Neural cell (in vitro differentiated cells): ENCODE data around the gene CXCL1. TPM values are rescaled to one million over a fixed set of nuclear protein-coding genes. Genes with fewer than 3 reads are reported as not detected.

Source experiments
- H2AFZ ChIP-seq: fragments of 200-600, 300-800 bp; sonication (generic), shearing (Covaris generic); 2 replicates; pipeline ENCODE4 v1.6.0; 2014; ENCODE audit warnings: low read depth, mild to moderate bottlenecking, antibody characterized with exemption, low read length, moderate library complexity
- H3F3A ChIP-seq: fragments of 200-600 bp; shearing (Covaris generic); 2 replicates; pipeline ENCODE4 v1.6.1; 2016; ENCODE audit warnings: mild to moderate bottlenecking, moderate library complexity, mixed read lengths, antibody characterized with exemption, low read length; ENCODE audit not compliant: insufficient read depth, poor library complexity, severe bottlenecking
- H3K27ac ChIP-seq: fragments of 200-600, 300-800 bp; sonication (generic), shearing (Covaris generic); 2 replicates; pipeline ENCODE4 v1.5.1; 2014; ENCODE audit warnings: mild to moderate bottlenecking, low read length, moderate library complexity
- H3K27me3 ChIP-seq: fragments of 300-800, 200-600 bp; sonication (generic), shearing (Covaris generic); 2 replicates; pipeline ENCODE4 v1.6.0; 2014; ENCODE audit warnings: mild to moderate bottlenecking, low read depth, low read length, moderate library complexity; ENCODE audit not compliant: insufficient read depth
- H3K36me3 ChIP-seq: fragments of 300-800, 200-600 bp; sonication (generic), shearing (Covaris generic); 2 replicates; pipeline ENCODE4 v1.5.1; 2014; ENCODE audit warnings: mild to moderate bottlenecking, antibody characterized with exemption, low read length, moderate library complexity; ENCODE audit not compliant: insufficient read depth
- H3K4me2 ChIP-seq: fragments of 300-800, 200-600 bp; sonication (generic), shearing (Covaris generic); 2 replicates; pipeline ENCODE4 v1.6.0; 2014; ENCODE audit warnings: mild to moderate bottlenecking, low read length
- H3K4me3 ChIP-seq: fragments of 300-800, 200-600 bp; sonication (generic), shearing (Covaris generic); 2 replicates; pipeline ENCODE4 v1.5.1; 2014; ENCODE audit warnings: mild to moderate bottlenecking, low read length, moderate library complexity
- H3K79me2 ChIP-seq: fragments of 200-600 bp; shearing (Covaris generic); replicated peaks from 2 replicates; pipeline ENCODE4 v1.6.0; 2014; ENCODE audit warnings: mild to moderate bottlenecking, low read length, moderate library complexity; ENCODE audit not compliant: insufficient read depth
- H3K9ac ChIP-seq: fragments of 300-800, 200-600 bp; sonication (generic), shearing (Covaris generic); 2 replicates; pipeline ENCODE4 v1.6.1; 2016; ENCODE audit warnings: mild to moderate bottlenecking, low read length, mixed read lengths
- H3K9me2 ChIP-seq: fragments of 200-600 bp; shearing (Covaris generic); 2 replicates; pipeline ENCODE4 v1.6.1; 2016; ENCODE audit warnings: mild to moderate bottlenecking, low read length, mixed read lengths; ENCODE audit not compliant: insufficient read depth
- H3K9me3 ChIP-seq: fragments of 200-600, 300-800 bp; sonication (generic), shearing (Covaris generic); 2 replicates; pipeline ENCODE4 v1.6.1; 2016; ENCODE audit warnings: mild to moderate bottlenecking, mixed run types, low read length, moderate library complexity, mixed read lengths
- H4K20me1 ChIP-seq: fragments of 200-600 bp; shearing (Covaris generic); 2 replicates; pipeline ENCODE4 v1.6.1; 2016; ENCODE audit warnings: mild to moderate bottlenecking, mixed run types; ENCODE audit not compliant: insufficient read depth
- EP300 ChIP-seq: fragments of 450-650 bp; conservative IDR thresholded peaks from 2 replicates; pipeline ENCODE4 v1.6.1; 2014; ENCODE audit warnings: antibody characterized with exemption, mild to moderate bottlenecking, moderate library complexity; ENCODE audit not compliant: poor library complexity, severe bottlenecking
- EZH2 ChIP-seq: fragments of 200-600, 300-800 bp; shearing (Covaris generic), sonication (generic); IDR thresholded peaks from 2 replicates; pipeline ENCODE4 v1.6.1; 2014; ENCODE audit warnings: antibody characterized with exemption, low read length, borderline replicate concordance, mild to moderate bottlenecking; ENCODE audit not compliant: insufficient read depth, poor library complexity, severe bottlenecking
- MXI1 ChIP-seq: fragments of 450-650 bp; conservative IDR thresholded peaks from 2 replicates; pipeline ENCODE4 v1.6.1; 2014; ENCODE audit warnings: antibody characterized with exemption, mild to moderate bottlenecking; ENCODE audit not compliant: poor library complexity, severe bottlenecking
- POLR2AphosphoS5 ChIP-seq: IDR thresholded peaks from 2 replicates; pipeline ENCODE4 v1.6.1; 2012
- RAD21 ChIP-seq: fragments of 450-650 bp; conservative IDR thresholded peaks from 2 replicates; pipeline ENCODE4 v1.6.1; 2014; ENCODE audit warnings: antibody characterized with exemption, mild to moderate bottlenecking, moderate library complexity
- REST ChIP-seq: IDR thresholded peaks from 2 replicates; pipeline ENCODE4 v1.6.1; 2012; ENCODE audit warnings: borderline replicate concordance
- SMC3 ChIP-seq: fragments of 450-650 bp; conservative IDR thresholded peaks from 2 replicates; pipeline ENCODE4 v1.6.1; 2014; ENCODE audit warnings: antibody characterized with exemption, mild to moderate bottlenecking, moderate library complexity; ENCODE audit not compliant: poor library complexity
- TAF1 ChIP-seq: IDR thresholded peaks from 2 replicates; pipeline ENCODE4 v1.6.1; 2012; ENCODE audit warnings: low read depth
- polyA plus RNA-seq: library from polyadenylated mRNA; depleted of rRNA; stranded (reverse); fragments of >200 nt; gene quantifications from 2 replicates; pipeline ENCODE4 v1.2.3, GENCODE V29; 2014
- TF ChIP-seq, protein P1 (sequence below): fragments of 450-650 bp; IDR thresholded peaks from 2 replicates; pipeline ENCODE4 v1.5.1; 2014; ENCODE audit warnings: antibody characterized with exemption, mild to moderate bottlenecking, moderate library complexity; ENCODE audit not compliant: poor library complexity, severe bottlenecking

Gene CXCL1
- polyA plus RNA-seq, 1 donor from 2014 or later = not detected

DNA sequence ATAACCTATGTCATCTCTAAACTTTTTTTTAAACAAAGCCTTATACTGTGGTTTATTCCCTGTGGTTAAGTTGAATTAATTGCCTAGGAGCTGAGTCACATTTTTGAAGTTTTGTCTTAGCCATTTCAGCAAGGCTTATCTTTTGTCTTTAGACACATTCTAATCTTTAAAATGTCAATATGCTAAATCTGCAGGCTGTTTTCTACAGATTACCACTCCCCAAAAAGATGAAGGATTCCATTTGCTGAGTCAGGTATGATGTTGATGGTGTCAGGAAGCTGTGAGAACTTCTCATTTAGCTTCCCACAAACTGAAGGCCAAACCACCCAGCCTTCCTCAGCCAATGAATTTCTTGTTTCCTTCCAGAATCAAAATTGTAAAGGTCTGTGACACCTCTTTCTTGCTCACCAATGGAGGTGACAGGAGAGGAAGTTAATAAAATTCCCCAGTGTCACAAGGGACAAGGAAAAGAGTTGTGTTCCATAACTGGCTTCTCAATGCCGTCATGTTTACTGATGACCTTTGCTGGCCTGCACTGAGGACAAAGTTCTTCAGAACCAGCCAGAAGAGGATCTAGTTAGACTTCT lies 36.4 kb upstream of the CXCL1 start:
- no peak overlapping the region for H2AFZ ChIP-seq
- H3K79me2 ChIP-seq = no peaks in the 10 kb centered on the region
- H3K36me3 ChIP-seq = no peaks in the 10 kb centered on the region
- no peak overlapping the region for H3K9ac ChIP-seq
- no peaks in the 10 kb centered on the region for H3F3A ChIP-seq
- H3K4me2 ChIP-seq = no peak overlapping the region
- no peaks in the 10 kb centered on the region for H3K9me3 ChIP-seq
- TF ChIP-seq, protein P1, sequence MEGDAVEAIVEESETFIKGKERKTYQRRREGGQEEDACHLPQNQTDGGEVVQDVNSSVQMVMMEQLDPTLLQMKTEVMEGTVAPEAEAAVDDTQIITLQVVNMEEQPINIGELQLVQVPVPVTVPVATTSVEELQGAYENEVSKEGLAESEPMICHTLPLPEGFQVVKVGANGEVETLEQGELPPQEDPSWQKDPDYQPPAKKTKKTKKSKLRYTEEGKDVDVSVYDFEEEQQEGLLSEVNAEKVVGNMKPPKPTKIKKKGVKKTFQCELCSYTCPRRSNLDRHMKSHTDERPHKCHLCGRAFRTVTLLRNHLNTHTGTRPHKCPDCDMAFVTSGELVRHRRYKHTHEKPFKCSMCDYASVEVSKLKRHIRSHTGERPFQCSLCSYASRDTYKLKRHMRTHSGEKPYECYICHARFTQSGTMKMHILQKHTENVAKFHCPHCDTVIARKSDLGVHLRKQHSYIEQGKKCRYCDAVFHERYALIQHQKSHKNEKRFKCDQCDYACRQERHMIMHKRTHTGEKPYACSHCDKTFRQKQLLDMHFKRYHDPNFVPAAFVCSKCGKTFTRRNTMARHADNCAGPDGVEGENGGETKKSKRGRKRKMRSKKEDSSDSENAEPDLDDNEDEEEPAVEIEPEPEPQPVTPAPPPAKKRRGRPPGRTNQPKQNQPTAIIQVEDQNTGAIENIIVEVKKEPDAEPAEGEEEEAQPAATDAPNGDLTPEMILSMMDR = no peak
- no peak for TF ChIP-seq EZH2
- no peak for TF ChIP-seq TAF1
- TF ChIP-seq MXI1 = no peak
- no peak for TF ChIP-seq EP300
- TF ChIP-seq RAD21 = no peak
- no peak for TF ChIP-seq POLR2AphosphoS5
- TF ChIP-seq REST = no peak
- TF ChIP-seq SMC3 = no peak
- H4K20me1 ChIP-seq = no peaks in the 10 kb centered on the region
- no peak overlapping the region for H3K4me3 ChIP-seq
- no peak overlapping the region for H3K27ac ChIP-seq
- H3K9me2 ChIP-seq = no peaks in the 10 kb centered on the region
- H3K27me3 ChIP-seq = peaks cover 16% of the 10 kb centered on the region

DNA sequence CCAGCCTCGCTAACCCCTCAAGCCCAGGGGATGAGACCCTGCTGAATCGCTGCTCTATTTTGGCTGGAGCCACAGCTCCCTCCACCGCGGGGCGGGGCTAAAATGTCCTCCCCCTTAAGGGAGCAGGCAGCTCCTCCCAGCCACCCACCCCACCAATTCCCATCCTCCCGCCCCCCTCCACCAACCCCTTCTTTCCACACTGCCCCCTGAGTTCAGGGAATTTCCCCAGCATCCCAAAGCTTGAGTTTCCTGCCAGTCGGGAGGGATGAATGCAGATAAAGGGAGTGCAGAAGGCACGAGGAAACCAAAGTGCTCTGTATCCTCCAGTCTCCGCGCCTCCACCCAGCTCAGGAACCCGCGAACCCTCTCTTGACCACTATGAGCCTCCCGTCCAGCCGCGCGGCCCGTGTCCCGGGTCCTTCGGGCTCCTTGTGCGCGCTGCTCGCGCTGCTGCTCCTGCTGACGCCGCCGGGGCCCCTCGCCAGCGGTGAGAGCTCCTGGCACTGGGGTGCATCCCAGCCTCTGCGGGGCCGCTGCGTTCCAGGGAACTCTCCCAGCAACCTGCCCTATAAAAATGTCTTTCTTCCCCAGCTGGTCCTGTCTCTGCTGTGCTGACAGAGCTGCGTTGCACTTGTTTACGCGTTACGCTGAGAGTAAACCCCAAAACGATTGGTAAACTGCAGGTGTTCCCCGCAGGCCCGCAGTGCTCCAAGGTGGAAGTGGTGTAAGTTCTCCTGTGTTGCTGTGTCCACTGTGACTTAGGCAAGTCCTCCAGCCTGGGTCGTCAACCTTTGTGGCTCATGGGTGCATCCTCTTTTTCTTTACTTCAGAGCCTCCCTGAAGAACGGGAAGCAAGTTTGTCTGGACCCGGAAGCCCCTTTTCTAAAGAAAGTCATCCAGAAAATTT lies 32.6 kb upstream of the CXCL1 start, which contains the start of gene CXCL6:
TSS of gene CXCL6 (plus strand) at position 306 of the 907 bp plus-strand sequence. CDS start at position 379, 73 bp downstream.
- no peaks in the 10 kb centered on the region for H3K36me3 ChIP-seq
- peaks cover 17% of the 10 kb centered on the region for H3K27me3 ChIP-seq
- TF ChIP-seq TAF1 (no peak), POLR2AphosphoS5 (no peak), EP300 (no peak), RAD21 (no peak), EZH2 (no peak), SMC3 (no peak), REST (no peak), MXI1 (no peak)
- TF ChIP-seq, protein P1 = no peak
- no peaks in the 10 kb centered on the region for H4K20me1 ChIP-seq
- H3F3A ChIP-seq = no peaks in the 10 kb centered on the region
- no peak within 1 kb of the TSS for H3K27ac ChIP-seq
- no peaks in the 10 kb centered on the region for H3K9me3 ChIP-seq
- no peak within 1 kb of the TSS for H2AFZ ChIP-seq
- H3K79me2 ChIP-seq = no peaks in the 10 kb centered on the region
- H3K9me2 ChIP-seq = no peaks in the 10 kb centered on the region
- H3K4me3 ChIP-seq = peak within 1 kb of the TSS; percentile 60
- H3K9ac ChIP-seq = no peak within 1 kb of the TSS
- H3K4me2 ChIP-seq = no peak within 1 kb of the TSS
